WTC11 (cell line): ENCODE data around the gene ERVV-1. TPM values are rescaled to one million over a fixed set of nuclear protein-coding genes. Genes with fewer than 3 reads are reported as not detected.

Source experiments
- ATAC-seq: fragments of 200-7000 bp; cut with Tn5 transposase; 2 replicates; pipeline ENCODE4 v1.10.0; 2021; ENCODE audit warnings: mild to moderate bottlenecking, moderate library complexity
- CTCF ChIA-PET: fragments of 300-600 bp; sonication (Branson Sonifier 250); formaldehyde crosslinking; loops from one replicate; lab custom pipeline; 2021; ENCODE audit warnings: antibody characterized with exemption; lab: Charles Lee
- POLR2A ChIA-PET: fragments of 350-600 bp; sonication (Branson Sonifier 250); formaldehyde crosslinking; loops from one replicate; lab custom pipeline; 2021; ENCODE audit warnings: antibody characterized with exemption; lab: Charles Lee
- DNase-seq: peaks from one replicate; pipeline ENCODE4 v3.0.0; 2021; ENCODE audit warnings: low spot score
- H3K27ac Mint-ChIP-seq: 2 replicates; pipeline ENCODE4 v1.8.0; 2021; ENCODE audit warnings: mixed read lengths
- H3K27me3 Mint-ChIP-seq: 2 replicates; pipeline ENCODE4 v1.8.0; 2021; ENCODE audit warnings: low read depth, mild to moderate bottlenecking, moderate library complexity, mixed read lengths
- H3K36me3 Mint-ChIP-seq: 2 replicates; pipeline ENCODE4 v1.8.0; 2021; ENCODE audit warnings: mixed read lengths
- H3K4me1 Mint-ChIP-seq: 2 replicates; pipeline ENCODE4 v1.8.0; 2022; ENCODE audit warnings: mixed read lengths
- H3K4me3 Mint-ChIP-seq: 2 replicates; pipeline ENCODE4 v1.8.0; 2021; ENCODE audit warnings: mild to moderate bottlenecking, moderate library complexity, mixed read lengths
- H3K9me3 Mint-ChIP-seq: 2 replicates; pipeline ENCODE4 v1.8.0; 2021; ENCODE audit warnings: mixed read lengths
- ARID4B ChIP-seq: sonication (generic); formaldehyde crosslinking; IDR thresholded peaks from 2 replicates; pipeline ENCODE4 v1.8.0; 2023; ENCODE audit warnings: missing genetic modification reagents, mild to moderate bottlenecking, borderline replicate concordance
- CBFB ChIP-seq: sonication (generic); formaldehyde crosslinking; IDR thresholded peaks from 2 replicates; pipeline ENCODE4 v1.8.1; 2022; ENCODE audit warnings: mild to moderate bottlenecking, low read depth, missing genetic modification reagents
- CREB1 ChIP-seq: sonication (generic); formaldehyde crosslinking; IDR thresholded peaks from 2 replicates; pipeline ENCODE4 v1.8.0; 2023; ENCODE audit warnings: mild to moderate bottlenecking, missing genetic modification reagents
- CREM ChIP-seq: sonication (generic); formaldehyde crosslinking; IDR thresholded peaks from 2 replicates; pipeline ENCODE4 v1.8.1; 2022; ENCODE audit warnings: mild to moderate bottlenecking, missing genetic modification reagents, moderate library complexity
- E2F1 ChIP-seq: sonication (generic); formaldehyde crosslinking; IDR thresholded peaks from 2 replicates; pipeline ENCODE4 v1.8.0; 2022; ENCODE audit warnings: mild to moderate bottlenecking, missing genetic modification reagents
- EMX1 ChIP-seq: fragments of 250-450 bp; sonication (Bioruptor Pico); IDR thresholded peaks from 2 replicates; pipeline ENCODE4 v1.8.0; 2021; ENCODE audit warnings: mild to moderate bottlenecking
- ETV6 ChIP-seq: sonication (generic); formaldehyde crosslinking; IDR thresholded peaks from 2 replicates; pipeline ENCODE4 v1.8.1; 2022; ENCODE audit warnings: mild to moderate bottlenecking, missing genetic modification reagents
- FOXK1 ChIP-seq: sonication (generic); formaldehyde crosslinking; IDR thresholded peaks from 2 replicates; pipeline ENCODE4 v1.8.0; 2022; ENCODE audit warnings: mild to moderate bottlenecking, moderate library complexity, missing genetic modification reagents
- MYBL2 ChIP-seq: sonication (generic); formaldehyde crosslinking; IDR thresholded peaks from 2 replicates; pipeline ENCODE4 v1.8.1; 2023; ENCODE audit warnings: mild to moderate bottlenecking, moderate library complexity, missing genetic modification reagents
- NFATC4 ChIP-seq: fragments of 250-450 bp; sonication (Bioruptor Pico); IDR thresholded peaks from 2 replicates; pipeline ENCODE4 v1.9.0; 2021; ENCODE audit warnings: mild to moderate bottlenecking
- RELA ChIP-seq: sonication (generic); formaldehyde crosslinking; IDR thresholded peaks from 2 replicates; pipeline ENCODE4 v1.8.1; 2022; ENCODE audit warnings: missing genetic modification reagents, mild to moderate bottlenecking, borderline replicate concordance
- TCF7 ChIP-seq: sonication (generic); formaldehyde crosslinking; IDR thresholded peaks from 2 replicates; pipeline ENCODE4 v1.8.0; 2022; ENCODE audit warnings: mild to moderate bottlenecking, low read depth, missing genetic modification reagents, moderate library complexity
- TEAD4 ChIP-seq: sonication (generic); formaldehyde crosslinking; IDR thresholded peaks from 2 replicates; pipeline ENCODE4 v1.8.0; 2022; ENCODE audit warnings: mild to moderate bottlenecking, missing genetic modification reagents
- ZNF219 ChIP-seq: sonication (generic); formaldehyde crosslinking; IDR thresholded peaks from 2 replicates; pipeline ENCODE4 v1.8.0; 2023; ENCODE audit warnings: missing genetic modification reagents, mild to moderate bottlenecking, borderline replicate concordance
- ZNF263 ChIP-seq: sonication (generic); formaldehyde crosslinking; IDR thresholded peaks from 2 replicates; pipeline ENCODE4 v1.8.1; 2022; ENCODE audit warnings: low read depth, mild to moderate bottlenecking, moderate library complexity, missing genetic modification reagents
- ZNF423 ChIP-seq: fragments of 250-450 bp; sonication (Bioruptor Pico); IDR thresholded peaks from 2 replicates; pipeline ENCODE4 v2.1.2; 2022; ENCODE audit warnings: mild to moderate bottlenecking, moderate library complexity
- ZNF425 ChIP-seq: fragments of 250-450 bp; sonication (Bioruptor Pico); conservative IDR thresholded peaks from 2 replicates; pipeline ENCODE4 v1.9.0; 2021; ENCODE audit warnings: mild to moderate bottlenecking
- ZNF512 ChIP-seq: sonication (generic); formaldehyde crosslinking; IDR thresholded peaks from 2 replicates; pipeline ENCODE4 v1.8.1; 2022; ENCODE audit warnings: missing genetic modification reagents, borderline replicate concordance
- total RNA-seq: library from RNA; stranded (reverse); gene quantifications from 3 replicates; pipeline ENCODE4 v1.2.3, GENCODE V29; 2021
- TF ChIP-seq, protein P1 (sequence below): sonication (generic); formaldehyde crosslinking; IDR thresholded peaks from 2 replicates; pipeline ENCODE4 v1.8.1; 2022; ENCODE audit warnings: mild to moderate bottlenecking, moderate library complexity, missing genetic modification reagents

Gene ERVV-1
- total RNA-seq, 1 experiment from 2014 or later, result not detected

DNA sequence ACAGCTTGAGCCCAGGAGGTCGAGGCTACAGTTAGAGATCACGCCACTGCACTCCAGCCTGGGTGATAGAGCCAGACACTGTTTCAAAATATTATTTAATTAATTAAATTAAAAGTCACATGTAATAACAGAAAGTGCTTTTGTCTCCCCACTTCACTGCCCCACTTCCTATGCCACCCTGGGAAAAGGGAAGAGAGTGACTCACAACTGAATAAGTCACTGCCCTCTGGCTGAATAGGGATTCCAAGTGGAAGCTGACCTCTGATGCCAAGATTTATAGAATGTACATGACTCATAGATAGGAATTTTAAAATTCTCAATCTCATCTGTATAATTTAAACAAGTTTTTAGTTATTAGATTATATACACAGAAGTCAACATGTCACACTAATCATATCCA lies 22.2 kb upstream of the ERVV-1 start:
- POLR2A ChIA-PET, result no interaction called here
- Mint-ChIP-seq H3K36me3 (no peaks in the 10 kb centered on the region; the same call in none of the 2 replicates), H3K4me3 (no peak overlapping the region; the same call in none of the 2 replicates), H3K27me3 (peaks cover 76% of the 10 kb centered on the region), H3K9me3 (peaks cover 3% of the 10 kb centered on the region; the same call in 1 of the 2 replicates), H3K4me1 (peaks cover 15% of the 10 kb centered on the region), H3K27ac (no peak overlapping the region)
- ATAC-seq (no peak), DNase-seq (no peak)
- CTCF ChIA-PET, result no interaction called here
- TF ChIP-seq MYBL2 (CRISPR knock-in tag), result no peak
- TF ChIP-seq ZNF423 (CRISPR knock-in tag), result no peak
- TF ChIP-seq, protein P1, sequence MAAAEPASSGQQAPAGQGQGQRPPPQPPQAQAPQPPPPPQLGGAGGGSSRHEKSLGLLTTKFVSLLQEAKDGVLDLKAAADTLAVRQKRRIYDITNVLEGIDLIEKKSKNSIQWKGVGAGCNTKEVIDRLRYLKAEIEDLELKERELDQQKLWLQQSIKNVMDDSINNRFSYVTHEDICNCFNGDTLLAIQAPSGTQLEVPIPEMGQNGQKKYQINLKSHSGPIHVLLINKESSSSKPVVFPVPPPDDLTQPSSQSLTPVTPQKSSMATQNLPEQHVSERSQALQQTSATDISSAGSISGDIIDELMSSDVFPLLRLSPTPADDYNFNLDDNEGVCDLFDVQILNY (CRISPR knock-in tag), result no peak
- TF ChIP-seq ZNF512 (CRISPR knock-in tag), result no peak
- no peak for TF ChIP-seq CBFB (CRISPR knock-in tag)
- TF ChIP-seq TEAD4 (CRISPR knock-in tag), result no peak
- TF ChIP-seq CREB1 (CRISPR knock-in tag), result no peak
- no peak for TF ChIP-seq NFATC4 (CRISPR knock-in tag)
- TF ChIP-seq TCF7 (CRISPR knock-in tag), result no peak
- no peak for TF ChIP-seq ETV6 (CRISPR knock-in tag)
- no peak for TF ChIP-seq RELA (CRISPR knock-in tag)
- TF ChIP-seq ZNF425 (CRISPR knock-in tag), result no peak
- TF ChIP-seq CREM, result no peak

DNA sequence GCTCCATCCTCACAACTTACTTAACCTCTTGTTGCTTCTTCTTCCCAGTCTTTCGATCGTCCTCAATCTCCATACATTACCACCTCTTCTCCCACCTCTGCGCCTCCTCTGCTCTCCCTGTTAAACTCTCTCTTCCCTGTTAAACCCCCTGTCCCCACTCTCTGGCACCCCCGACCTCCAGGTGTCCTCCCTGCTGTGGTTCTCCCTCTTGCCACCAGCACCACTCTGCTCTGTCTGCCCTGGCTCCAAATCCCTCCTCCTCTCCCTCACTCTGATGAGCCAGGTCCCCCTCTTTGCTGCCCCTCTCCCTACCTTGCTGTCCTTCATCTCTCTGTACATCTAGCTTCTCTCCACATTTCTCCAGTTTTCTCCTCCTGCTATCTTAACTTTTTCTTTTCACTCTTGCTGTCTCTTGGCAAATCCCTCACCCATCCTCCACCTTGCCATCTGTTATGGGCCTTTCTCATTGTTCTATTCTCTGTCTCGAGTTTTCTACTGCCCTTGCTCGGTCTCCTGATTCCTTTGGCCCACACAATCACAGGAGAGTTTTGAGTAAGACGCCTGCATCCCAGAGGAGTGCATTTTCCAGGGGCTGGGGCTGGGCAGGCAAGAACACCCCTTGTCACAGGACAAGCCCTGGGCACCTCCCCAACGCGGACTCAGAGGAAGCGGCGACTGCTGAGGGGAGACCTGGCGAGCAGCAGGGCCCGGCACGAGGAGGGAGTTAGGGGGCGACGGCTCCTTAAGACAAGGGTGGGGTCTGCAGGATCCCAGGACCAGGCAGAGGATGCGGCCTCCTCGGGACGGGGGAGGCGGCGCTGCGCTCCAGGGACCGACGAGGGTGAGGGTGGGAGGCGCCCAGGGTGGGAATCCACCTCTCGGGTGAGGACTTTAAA lies 21.4 kb upstream of the ERVV-1 start:
- no peaks in the 10 kb centered on the region for H3K36me3 Mint-ChIP-seq
- H3K9me3 Mint-ChIP-seq, result no peaks in the 10 kb centered on the region
- CTCF ChIA-PET, result interaction anchor here (0.7 to 2.0 kb wide), 4 partner anchors 15 to 198 kb away, joined by 3 to 26 read pairs (median 4); no protein-coding TSS in a partner anchor
- DNase-seq, result peak; percentile 39
- H3K27me3 Mint-ChIP-seq, result peaks cover 84% of the 10 kb centered on the region
- no peak overlapping the region for H3K27ac Mint-ChIP-seq
- POLR2A ChIA-PET, result no interaction called here
- peak overlapping the region; percentile 82 for H3K4me3 Mint-ChIP-seq
- H3K4me1 Mint-ChIP-seq, result peaks cover 15% of the 10 kb centered on the region
- TF ChIP-seq EMX1 (CRISPR knock-in tag) (no peak), FOXK1 (CRISPR knock-in tag) (0 out of 2 replicates have a peak, but pooled peaks have one; percentile 19)
- TF ChIP-seq, all 79 proteins: peak for 1
- ATAC-seq, result peak; percentile 23

- Mint-ChIP-seq H3K4me1 (peaks cover 19% of the 10 kb centered on the region), H3K27me3 (peaks cover 97% of the 10 kb centered on the region), H3K27ac (peak overlapping the region; percentile 80; the same call in 1 of the 2 replicates), H3K9me3 (no peaks in the 10 kb centered on the region), H3K4me3 (peak overlapping the region; percentile 82), H3K36me3 (no peaks in the 10 kb centered on the region)
- DNase-seq, result peak; percentile 90
- CTCF ChIA-PET, result interaction anchor here (0.6 to 2.3 kb wide), 25 partner anchors 10 to 358 kb away, joined by 3 to 27 read pairs (median 5); partner anchors contain the start of genes ERVV-2, ZNF320, ZNF600 and ZNF816
- ATAC-seq, result peak; percentile 62
- POLR2A ChIA-PET, result no interaction called here
- TF ChIP-seq E2F1 (CRISPR knock-in tag), result no peak
- TF ChIP-seq ARID4B (CRISPR knock-in tag), result no peak
- TF ChIP-seq ZNF263 (CRISPR knock-in tag), result peak; percentile 68; the same call in 1 of the 2 replicates
- no peak for TF ChIP-seq ZNF219 (CRISPR knock-in tag)
These were observed 20.2 kb upstream of the ERVV-1 start for GRCh38 chr19:52993342-52994178.
